K562 (cell line): Measurements from ENCODE around the gene BCAS1.

Source experiments
- ATF7 ChIP-seq: fragments of 450-650 bp; IDR thresholded peaks from 2 replicates; pipeline ENCODE4 v1.7.1; 2014; ENCODE audit warnings: mild to moderate bottlenecking, moderate library complexity
- CTCF ChIP-seq, 3 experiments: IDR thresholded peaks in 2 of 3; conservative IDR thresholded peaks in 1 of 3; 2 replicates each; pipeline ENCODE4 v1.5.1; 2011 to 2012; ENCODE audit warnings: low read length in 3 of 3, mild to moderate bottlenecking in 3 of 3, control low read depth in 2 of 3, improper control_type of control experiment in 1 of 3, inconsistent platforms in 1 of 3, low read depth in 1 of 3, mixed read lengths in 1 of 3, moderate library complexity in 1 of 3; ENCODE audit not compliant: insufficient read depth in 2 of 3
- ETS1 ChIP-seq: conservative IDR thresholded peaks from 2 replicates; pipeline ENCODE4 v1.6.1; 2011; ENCODE audit warnings: low read depth, mild to moderate bottlenecking, low read length; ENCODE audit not compliant: control insufficient read depth
- FOXP1 ChIP-seq: sonication (generic); formaldehyde crosslinking; IDR thresholded peaks from 2 replicates; pipeline ENCODE4 v1.8.0; 2022; ENCODE audit warnings: mild to moderate bottlenecking, missing genetic modification reagents
- HDAC8 ChIP-seq: fragments of 450-650 bp; IDR thresholded peaks from 2 replicates; pipeline ENCODE4 v1.6.1; 2016; ENCODE audit warnings: mild to moderate bottlenecking, missing genetic modification characterization, moderate library complexity, missing compliant biosample characterization
- ID3 ChIP-seq, 2 experiments: fragments of 250-450 bp in 1 of 2; fragments of 450-650 bp in 1 of 2; sonication (Bioruptor Pico) in 1 of 2; IDR thresholded peaks; 2 replicates each; pipeline versions ENCODE4 v1.6.1 to v1.8.0; 2016 to 2021; ENCODE audit warnings: mild to moderate bottlenecking in 2 of 2, moderate library complexity in 2 of 2, missing compliant biosample characterization in 1 of 2, missing genetic modification characterization in 1 of 2
- LCOR ChIP-seq: sonication (generic); formaldehyde crosslinking; IDR thresholded peaks from 2 replicates; pipeline ENCODE4 v1.8.0; 2022; ENCODE audit warnings: mild to moderate bottlenecking, missing genetic modification reagents
- PHB2 ChIP-seq: fragments of 450-650 bp; IDR thresholded peaks from 2 replicates; pipeline ENCODE4 v1.6.1; 2017; ENCODE audit warnings: low read depth
- POLR2A ChIP-seq: fragments of 450-650 bp; conservative IDR thresholded peaks from 2 replicates; pipeline ENCODE4 v1.6.1; 2016
- RBM14 ChIP-seq: fragments of 200-400 bp; formaldehyde crosslinking; IDR thresholded peaks from 2 replicates; pipeline ENCODE4 v1.6.1; 2018; ENCODE audit warnings: low read depth, mild to moderate bottlenecking, low read length, moderate library complexity, borderline replicate concordance; ENCODE audit not compliant: insufficient read depth
- TFAP4 ChIP-seq: sonication (generic); formaldehyde crosslinking; IDR thresholded peaks from 2 replicates; pipeline ENCODE4 v1.8.0; 2022; ENCODE audit warnings: missing genetic modification reagents, mild to moderate bottlenecking, moderate library complexity, borderline replicate concordance
- ZBTB33 ChIP-seq: sonication (generic); formaldehyde crosslinking; IDR thresholded peaks from 2 replicates; pipeline ENCODE4 v1.8.1; 2023; ENCODE audit warnings: mild to moderate bottlenecking, missing genetic modification reagents
- ZNF12 ChIP-seq: sonication (generic); formaldehyde crosslinking; IDR thresholded peaks from 2 replicates; pipeline ENCODE4 v1.4.0; 2020; ENCODE audit warnings: mild to moderate bottlenecking, missing genetic modification reagents

- TF ChIP-seq CTCF (IDR thresholded peaks at IDR 0.05 in 2 of 3, conservative IDR thresholded peaks at IDR 0.05 in 1 of 3; ENCODE audit: insufficient read depth in 2 of 3, low read depth in 1 of 3, low read length in 3 of 3) (no peak), LCOR (no peak), RBM14 (no peak), FOXP1 (no peak), POLR2A (no peak), ID3 (CRISPR knock-in tag; IDR thresholded peaks at IDR 0.05) (no peak), ID3 (tag; IDR thresholded peaks at IDR 0.05) (no peak), ZBTB33 (no peak), HDAC8 (tag) (no peak), ATF7 (no peak), ZNF12 (CRISPR knock-in tag) (no peak), ETS1 (no peak), TFAP4 (no peak), PHB2 (no peak)
Measured at GRCh38 chr20:53911301-53911700, 159.1 kb downstream of the BCAS1 start.
